DMS53 treated with DMSO at 0.1 percent for 48 hours (cell line): Measurements from ENCODE around the gene ZNF608.
A peak's percentile ranks its signal among the peaks of the same experiment; 100 is the strongest.

Experiments used
- DNase-seq: peaks from one replicate; lab custom pipeline; 2025; ENCODE audit not compliant: unreplicated experiment; lab: John Stamatoyannopoulos, UW

The ZNF608 gene

DNA sequence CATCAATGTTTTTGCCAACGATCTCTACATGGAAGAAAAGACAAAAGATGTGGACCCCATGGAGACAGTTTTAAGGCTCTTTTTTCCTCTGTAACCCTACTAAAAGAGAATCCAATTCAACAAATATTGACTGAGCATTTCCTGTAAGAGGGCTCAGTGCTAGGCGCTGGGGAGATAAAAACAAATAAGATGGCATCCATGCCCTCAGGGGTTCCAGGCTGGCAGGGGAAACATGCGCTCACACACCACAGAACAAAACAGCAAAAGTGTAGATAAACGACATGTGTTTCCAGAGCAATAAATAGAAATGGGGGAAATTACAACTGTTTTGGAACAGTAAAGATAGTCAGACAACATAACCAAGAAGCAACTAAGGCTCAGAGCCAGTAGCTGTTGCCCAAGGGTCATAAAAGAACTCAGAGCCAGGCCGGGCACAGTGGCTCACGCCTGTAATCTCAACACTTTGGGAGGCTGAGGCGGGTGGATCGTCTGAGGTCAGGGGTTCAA is 25.2 kb downstream of the ZNF608 start:
- no peak for DNase-seq

DNA sequence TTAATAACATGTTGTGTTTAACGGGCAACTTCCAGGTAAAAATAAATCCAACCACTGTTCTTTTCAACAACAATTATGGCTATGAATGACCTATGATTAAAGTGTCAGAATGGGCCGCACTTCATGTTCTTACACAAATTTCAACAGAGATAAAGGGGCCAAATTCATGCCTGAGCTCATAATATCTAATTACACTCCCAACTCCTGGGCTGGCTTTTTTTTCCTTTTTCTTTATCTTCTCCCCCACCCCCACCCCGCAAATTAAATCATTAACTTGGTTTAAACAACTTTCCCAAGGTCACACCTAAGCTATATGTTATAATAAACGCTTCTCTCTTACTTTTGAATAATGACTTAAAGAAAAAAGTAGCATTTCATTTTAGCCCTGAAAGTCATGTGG is 25.8 kb downstream of the ZNF608 start:
- no peak for DNase-seq

DNA sequence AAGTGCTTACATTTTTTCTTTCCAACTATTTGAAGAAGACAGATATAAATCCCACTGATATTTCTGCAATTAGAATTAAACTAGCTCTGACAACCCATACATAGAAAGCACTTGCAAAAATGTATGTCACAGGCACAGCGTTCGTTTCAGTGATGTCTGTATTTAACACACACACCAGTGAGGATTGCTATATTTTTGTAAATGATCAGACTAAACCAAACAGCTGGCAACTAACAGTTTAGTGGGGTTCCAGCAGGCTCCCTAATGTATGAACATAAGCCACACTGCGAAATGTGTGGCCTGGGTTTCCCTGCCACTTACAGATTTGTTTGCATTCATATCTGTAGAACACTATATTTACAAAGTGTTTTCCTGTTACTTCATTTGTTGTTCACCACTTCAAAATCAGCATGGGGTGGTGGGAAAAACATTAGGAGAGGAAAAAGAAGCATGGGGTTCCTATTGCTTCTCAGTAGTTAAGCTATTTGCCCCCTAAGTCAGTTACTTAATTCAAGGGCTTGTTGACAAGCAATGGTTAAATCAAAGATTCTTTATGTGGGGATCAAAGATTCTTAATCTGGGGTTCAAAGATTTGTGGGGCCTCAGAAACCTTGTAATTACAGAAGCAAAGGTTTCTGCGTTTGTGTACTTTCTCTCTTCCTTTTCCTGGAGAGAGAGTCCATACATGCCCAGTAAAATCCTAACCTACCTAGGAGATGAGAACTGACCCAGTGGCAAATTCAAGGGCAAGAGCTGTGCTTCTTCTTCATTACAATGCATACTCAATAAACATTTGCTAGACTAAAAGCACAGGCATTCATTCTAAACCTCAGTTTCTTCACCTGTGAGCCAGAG is 27.1 kb downstream of the ZNF608 start:
- no peak for DNase-seq

DNA sequence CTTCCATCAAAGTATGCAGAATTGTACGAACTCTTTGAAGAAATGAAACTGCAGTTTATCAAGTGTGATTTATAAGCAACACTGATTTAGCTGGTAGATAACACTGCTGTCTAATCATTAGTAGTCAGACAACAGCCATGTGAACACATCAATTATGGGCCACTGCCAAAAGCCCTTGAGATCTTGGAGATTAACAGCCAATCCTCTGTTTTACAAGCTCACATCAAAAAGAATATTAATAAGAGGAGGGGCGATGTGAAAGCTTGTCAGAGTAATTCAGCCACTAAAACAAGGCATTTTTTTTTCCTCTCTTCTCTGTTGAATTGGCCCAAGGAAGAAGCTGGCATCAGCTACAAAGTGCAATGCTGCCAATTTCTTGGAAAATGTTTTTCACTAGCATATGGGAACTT is 28.1 kb downstream of the ZNF608 start:
- no peak for DNase-seq

DNA sequence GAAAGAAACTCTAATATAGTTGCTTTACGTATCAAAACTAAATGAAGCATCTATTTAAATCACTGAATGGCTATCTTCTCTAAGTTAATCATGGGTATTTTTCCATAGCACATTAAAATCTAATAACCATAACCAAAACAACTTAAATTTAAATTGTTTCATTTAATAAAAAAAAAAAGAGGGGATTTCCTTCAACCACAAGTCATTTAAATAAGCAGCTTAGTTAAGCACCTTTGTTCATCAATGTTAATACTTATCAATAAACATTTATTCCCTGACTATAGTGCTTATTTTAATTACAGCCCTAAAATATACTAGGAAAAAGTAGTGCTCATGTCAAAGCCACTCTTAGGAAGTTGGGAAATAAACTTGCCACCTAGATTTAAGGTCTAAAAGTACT is 30.3 kb downstream of the ZNF608 start:
- no peak for DNase-seq

DNA sequence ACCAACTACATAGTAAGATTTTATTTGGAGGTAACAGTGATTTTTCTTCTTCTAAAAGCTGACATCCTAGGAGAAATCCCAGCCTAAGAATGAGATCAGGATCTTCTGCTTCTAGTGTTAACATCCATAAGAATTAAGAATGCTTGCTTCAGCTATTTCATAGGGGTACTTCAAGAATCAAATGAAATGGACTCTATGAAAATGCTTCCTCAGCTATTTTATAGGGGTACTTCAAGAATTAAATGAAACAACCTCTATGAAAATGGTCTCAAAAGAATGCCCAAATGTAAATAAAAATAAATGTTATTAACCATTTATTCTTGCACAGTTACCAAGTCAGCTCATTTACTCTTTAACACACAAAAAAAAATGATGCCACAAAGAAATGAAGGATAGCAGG is 31.5 kb downstream of the ZNF608 start:
- DNase-seq, result no peak

DNA sequence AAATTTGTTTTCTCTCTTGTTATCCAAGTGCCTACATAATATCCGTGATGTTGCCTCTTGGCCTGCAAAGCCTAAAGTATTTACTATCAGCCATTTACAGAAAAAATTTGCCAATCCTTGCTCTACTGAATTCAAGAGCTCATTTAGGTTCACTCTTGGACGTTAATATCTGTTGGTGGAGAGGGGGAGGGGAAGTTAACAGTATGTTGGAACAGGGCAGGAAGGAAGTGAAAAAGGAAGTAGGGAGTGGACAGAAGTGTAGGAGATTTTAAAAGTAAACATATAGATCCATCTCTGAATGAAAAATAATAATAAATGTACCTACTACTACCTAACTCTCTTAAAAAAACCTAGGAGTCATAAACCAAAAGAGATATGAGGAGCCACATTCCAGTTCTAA is 32.8 kb downstream of the ZNF608 start:
- no peak for DNase-seq

DNA sequence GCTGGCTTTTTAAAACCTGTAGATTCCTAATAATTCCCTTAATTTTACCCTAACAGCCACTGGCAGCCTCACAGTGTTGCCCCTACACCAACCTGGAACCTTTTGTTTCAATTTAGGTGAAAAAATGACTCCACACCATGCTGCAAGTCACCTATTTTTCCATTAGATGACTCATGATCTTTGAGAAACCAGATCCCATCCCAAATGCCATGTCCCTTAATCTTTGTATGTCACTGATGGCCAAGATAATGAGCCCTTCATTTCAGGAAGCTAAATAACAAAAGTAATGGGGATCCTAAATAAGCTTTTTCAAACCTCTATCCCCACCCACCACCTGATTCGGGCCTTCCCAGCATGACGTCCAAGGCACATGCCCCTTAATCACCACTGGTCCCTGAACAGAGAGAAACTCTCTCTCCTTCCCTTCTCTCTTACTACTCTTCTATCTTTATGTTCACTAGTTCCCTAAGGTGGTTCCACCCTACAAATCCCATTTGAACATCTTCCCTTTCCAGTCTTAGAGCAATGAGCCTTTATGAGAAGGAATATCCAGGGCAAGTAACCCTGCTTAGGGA is 33.6 kb downstream of the ZNF608 start:
- no peak for DNase-seq

DNA sequence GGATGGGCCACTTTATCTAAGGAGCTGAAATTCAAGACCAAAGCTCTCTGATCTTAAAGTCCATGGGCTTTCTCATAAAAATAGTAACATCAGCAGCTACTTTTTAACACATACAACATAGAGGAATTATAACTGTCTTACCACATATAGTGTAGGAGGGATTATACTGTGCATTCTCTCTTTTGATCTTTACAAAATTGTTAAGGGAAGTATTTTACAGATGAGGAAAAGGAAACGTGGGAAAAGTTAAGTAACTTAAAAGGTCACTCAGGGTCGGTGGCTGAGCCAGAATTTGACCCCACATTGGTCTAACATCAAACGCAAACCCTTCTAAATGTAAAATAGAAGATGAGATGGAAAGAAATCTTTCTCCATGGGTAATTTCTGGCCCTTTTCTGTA is 38.4 kb downstream of the ZNF608 start:
- DNase-seq, result no peak

DNA sequence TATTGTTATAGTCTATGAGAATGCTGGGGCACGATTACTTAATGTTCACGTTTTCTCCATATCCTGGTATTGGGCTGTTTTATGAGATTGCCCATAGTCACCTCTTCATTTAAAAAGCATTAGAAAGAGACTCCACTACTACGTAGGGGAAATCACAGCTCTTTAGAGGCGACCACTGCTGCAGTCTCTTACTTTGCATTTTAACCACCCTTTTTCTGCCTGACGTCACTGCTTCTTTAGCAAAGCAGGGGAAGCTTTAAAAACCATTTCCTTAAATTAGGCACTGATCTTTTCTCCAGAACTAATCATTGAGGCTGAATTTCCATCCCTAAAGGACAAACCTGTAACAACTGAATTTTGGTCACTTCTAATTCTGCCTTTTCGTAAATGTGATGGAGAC is 38.9 kb downstream of the ZNF608 start:
- DNase-seq, result no peak

DNA sequence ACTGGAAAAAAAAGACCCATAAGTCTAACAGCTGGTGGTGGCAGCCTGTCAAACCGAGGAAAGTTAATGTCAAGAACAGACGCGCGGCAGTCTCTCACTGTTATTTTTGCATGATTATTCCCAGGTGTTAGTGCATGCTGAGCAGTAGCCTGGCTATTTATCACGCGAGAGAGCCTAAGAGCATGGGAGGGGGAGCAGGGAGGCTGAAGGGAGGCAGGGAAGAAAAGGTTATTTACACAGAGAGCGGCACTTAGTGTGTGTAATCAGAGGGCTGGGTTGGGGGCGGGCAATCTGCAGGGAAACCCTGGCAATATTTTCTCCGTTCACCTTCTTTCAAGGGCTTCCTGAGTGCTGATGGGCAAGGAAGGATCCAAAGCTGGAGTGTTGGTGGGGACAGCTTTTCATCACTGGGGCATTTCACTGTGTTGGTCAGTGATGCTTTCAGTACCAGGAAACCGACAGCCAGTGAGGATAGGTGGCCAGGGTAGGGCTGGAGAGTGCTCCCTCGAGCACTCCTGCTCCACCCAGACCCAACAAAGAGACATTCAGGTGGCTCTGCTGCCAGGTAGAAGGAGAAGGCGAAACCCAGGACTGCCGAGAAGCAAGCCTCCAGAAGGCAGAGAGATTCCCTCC is 39.6 kb downstream of the ZNF608 start:
- DNase-seq, result peak; percentile 93

DNA sequence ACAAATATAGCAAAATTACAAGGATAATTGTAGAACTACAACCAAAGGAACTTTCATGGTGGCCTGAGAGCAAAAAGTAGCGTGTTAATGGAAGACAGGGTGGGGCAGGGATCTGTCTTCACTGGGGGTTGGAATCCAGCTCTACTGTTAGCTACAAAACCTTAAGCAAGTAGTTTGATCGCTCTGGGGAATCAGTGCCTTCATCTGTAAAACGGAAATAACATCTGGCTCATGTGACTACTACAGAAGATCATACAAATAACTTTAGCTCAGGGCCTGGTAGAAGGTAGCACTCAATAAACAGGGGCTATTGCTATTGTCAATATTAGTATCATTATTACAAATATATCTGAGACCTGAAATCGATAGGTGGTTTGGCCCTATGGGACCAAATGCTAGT is 40.4 kb downstream of the ZNF608 start:
- no peak for DNase-seq

DNA sequence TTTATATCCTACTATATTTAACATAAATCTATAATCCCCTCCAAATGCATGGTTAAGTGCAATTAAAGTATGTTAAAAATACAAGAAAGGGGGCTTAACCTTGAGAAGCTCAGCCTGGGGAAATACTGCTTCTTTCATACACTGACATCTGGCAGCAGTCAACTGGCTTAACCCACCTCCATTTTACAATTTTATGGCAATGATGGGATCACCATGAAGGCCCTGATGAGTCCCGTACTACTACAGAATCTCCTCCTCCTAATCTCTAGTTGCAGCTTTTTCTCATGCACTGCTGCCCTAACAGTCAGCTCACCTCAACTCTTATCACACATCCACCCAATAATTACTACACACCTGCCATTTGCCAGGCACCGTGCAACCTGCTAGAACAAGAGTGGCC is 40.9 kb downstream of the ZNF608 start:
- no peak for DNase-seq

DNA sequence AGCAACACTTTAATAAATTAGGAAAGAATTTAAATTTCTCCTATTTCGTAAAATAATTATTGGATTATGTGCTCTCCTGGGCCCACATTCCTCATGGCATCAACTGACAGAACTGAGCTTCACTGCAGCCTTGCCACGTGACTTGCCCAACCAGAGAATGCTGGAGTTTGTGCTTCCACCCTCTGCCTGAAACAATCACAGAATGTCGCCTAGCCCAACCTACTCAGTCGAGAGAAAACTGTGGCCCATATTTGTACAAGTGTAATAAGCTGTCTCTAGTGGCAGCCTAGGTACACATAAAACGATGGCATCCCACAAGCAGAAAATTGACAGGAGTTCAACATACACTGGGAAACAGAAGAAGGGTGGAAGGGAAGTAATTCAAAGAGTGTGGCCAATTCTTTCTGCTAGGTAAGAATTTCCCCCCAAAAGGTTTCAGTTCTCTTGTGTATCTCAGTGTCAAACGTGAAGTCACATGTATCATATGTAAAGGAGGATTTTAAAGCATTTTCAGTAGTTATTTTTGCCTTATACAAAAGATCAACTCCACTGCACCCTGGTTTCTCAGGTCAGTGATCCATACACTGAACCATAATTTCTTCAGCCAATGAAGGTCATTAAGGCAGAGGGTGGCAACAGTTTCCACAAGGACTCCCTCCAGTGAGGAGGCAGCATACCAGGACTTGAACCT is 41.7 kb downstream of the ZNF608 start:
- DNase-seq, result no peak

DNA sequence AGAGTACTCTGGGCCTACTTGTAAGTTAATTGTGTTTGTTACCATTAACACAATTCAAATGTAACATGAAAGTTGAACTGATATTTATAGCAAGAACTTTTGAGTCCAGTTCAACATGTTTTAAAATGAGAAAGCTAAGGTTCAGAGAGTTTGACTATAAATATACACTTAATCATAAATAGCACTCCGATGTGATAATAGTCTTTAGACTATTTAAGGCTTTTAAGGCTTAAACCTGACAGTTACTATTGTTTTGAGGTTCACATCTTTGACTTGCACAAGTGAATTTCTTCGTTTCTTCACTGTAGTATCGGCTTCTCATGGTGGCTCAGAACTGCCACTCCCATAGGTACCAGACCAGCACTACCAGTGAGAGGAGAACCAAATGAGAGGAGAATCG is 42.4 kb downstream of the ZNF608 start:
- DNase-seq, result no peak

DNA sequence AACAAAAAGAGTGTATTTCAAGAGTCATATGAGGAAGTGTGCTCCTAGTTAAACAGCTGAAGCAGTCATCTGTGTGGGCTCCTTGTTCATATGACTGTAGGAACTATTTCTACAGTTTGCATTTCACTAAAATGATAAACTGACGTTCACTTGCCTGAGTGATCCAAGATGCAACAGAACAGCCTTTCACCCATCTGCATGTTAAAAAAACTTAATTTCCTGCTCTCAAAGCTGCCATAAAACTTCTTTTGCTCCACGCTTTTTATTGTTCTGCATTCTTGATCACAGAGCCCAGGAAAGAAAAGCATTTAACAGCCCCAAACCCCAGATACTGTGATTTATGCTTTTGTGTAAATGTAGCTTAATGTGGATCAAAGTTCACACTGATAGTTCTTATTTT is 43.9 kb downstream of the ZNF608 start:
- no peak for DNase-seq

DNA sequence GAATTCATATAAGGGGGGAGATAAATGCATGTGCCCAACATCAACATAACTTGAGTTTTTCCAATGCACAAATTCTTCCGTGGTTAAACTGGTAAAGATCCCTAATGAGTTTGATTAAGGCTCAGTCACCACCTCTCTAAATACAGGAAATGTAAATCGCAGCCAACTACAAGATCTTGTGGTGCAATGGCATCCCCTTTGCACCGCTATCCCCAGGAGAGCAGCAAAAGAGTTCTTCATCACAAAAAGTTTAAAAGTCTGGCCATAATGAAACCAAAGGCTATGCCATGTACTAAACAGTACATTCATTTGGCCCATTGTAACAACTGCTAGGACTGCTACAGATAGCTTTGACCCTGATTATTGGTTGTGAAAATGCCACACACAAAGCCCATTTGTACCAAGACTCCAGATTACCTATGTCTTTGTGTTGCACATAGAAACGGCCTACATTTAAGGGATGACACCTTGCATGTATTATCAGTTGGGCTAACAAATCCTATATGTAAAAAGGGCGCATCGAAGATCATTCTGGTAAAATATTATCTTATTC is 44.5 kb downstream of the ZNF608 start:
- no peak for DNase-seq

DNA sequence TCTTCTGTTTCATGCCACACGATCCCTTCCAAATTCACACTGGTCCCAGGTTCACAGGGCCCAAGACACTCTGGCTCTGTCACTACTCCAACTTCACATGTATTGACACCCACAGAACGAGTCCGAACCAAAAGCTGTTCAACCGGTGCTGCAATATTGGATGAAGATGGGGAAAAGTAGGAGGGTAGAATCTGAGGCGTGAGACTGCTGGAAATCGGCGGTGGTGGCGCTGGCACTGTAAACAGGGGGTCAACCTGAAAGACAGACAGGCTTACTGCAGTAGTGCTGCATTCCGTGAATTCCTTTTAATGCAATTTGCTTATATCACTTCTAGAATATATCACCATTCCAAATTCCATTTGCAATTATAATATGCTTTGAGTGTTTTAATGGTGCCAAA is 45.4 kb downstream of the ZNF608 start:
- no peak for DNase-seq

DNA sequence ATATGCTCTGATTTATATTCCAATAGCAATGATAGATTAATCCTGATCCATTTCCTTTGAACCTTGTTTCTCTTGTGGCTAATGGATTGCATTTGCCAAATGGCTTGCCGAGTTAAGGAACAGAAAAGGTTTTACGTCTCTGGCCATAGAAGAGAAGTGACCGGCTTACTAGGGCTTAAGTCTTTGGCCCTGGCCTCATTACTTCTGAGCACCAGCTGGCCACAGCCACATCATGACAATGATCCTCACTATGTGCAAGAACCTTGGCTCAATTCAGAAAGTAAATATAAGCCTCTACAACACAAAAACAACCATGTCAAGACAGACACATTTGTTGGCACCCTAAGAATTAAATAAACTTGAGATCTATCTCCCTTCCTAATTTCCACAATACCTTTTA is 46.1 kb downstream of the ZNF608 start:
- no peak for DNase-seq

DNA sequence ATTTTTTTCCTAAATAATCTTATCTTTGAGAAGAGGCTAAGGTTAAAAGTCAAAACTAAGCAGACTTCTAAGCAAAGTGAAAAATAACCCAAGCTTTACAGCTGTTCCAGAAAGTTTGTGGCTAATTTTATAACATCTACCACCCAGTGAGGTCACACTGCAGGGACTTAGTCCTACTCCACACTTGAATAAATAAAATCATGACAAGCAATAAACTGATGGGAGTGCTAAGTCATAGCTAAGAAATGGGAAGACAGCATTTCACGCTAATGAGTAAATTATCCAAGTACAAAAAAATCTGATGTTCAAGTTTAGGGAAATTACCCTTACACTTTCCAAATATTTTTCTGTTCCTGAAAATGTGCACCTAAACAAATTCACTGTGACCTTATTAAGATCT is 47.7 kb downstream of the ZNF608 start:
- DNase-seq, result no peak

DNA sequence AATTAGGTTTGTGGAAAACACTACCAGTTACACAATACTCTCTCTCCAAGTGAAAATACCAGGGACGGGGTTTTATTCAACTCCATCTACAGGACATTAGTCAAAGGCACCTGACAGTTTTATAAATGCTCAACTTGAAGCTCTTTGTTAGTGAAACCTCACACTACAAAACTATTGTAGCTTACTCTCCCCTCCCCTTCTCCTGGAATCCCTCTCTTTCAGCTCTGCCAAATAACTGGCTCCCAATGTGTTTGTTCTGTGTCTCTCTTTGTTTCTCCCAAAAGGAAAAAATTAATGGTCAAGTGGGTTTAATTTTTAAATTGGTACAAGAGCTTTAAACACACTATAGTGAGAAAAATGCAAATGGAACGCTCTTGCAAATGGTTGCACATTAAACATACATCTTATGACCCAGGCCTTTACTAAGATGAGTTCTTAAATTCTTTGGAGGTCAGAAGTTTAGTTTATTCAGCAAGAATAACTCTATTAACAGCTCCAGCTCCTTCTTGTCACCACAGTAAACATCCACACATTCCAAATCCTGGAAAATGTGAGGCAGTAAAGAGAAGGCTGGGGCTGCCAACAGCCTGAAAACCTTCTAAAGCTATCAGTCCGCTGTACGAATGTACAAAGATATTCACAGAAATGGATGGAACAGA is 48.4 kb downstream of the ZNF608 start:
- DNase-seq, result no peak
